MM.1S (cell line): ENCODE measurements around the gene PEX16.

ENCODE experiments used
- EZH2 ChIP-seq: fragments of 300-600 bp; sonication (generic); optimal IDR thresholded peaks from 2 replicates; pipeline ENCODE3; 2017; ENCODE audit warnings: low read depth, mild to moderate bottlenecking, antibody characterized with exemption, low read length, mixed read lengths
- TF ChIP-seq, protein P1 (sequence below): fragments of 300-600 bp; sonication (generic); IDR thresholded peaks from 2 replicates; pipeline ENCODE4 v1.5.1; 2016; ENCODE audit warnings: antibody characterized with exemption, low read length, mixed read lengths

DNA sequence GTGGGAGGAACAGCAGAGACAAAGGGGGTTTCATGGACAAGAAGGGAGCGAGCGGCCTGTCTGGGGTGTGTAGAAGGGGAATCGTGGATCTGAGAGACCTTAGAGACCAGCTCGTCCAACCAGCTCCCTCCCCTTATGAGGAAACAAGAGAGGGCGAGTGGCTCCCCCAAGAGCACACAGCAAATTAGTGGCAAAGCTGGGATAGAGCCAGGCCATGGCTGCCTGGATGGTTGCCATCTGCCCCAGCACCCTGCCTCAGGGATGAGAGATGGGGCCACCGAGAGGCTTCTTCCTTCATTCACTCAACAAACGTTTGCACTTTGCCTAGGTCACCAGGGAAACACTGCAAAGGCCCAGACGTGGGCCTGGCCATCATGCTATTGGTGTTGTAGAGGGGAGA, 28.1 kb downstream of the PEX16 start:
- TF ChIP-seq, protein P1, sequence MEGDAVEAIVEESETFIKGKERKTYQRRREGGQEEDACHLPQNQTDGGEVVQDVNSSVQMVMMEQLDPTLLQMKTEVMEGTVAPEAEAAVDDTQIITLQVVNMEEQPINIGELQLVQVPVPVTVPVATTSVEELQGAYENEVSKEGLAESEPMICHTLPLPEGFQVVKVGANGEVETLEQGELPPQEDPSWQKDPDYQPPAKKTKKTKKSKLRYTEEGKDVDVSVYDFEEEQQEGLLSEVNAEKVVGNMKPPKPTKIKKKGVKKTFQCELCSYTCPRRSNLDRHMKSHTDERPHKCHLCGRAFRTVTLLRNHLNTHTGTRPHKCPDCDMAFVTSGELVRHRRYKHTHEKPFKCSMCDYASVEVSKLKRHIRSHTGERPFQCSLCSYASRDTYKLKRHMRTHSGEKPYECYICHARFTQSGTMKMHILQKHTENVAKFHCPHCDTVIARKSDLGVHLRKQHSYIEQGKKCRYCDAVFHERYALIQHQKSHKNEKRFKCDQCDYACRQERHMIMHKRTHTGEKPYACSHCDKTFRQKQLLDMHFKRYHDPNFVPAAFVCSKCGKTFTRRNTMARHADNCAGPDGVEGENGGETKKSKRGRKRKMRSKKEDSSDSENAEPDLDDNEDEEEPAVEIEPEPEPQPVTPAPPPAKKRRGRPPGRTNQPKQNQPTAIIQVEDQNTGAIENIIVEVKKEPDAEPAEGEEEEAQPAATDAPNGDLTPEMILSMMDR, result no peak
- no peak for TF ChIP-seq EZH2
